GM12872 (cell line): ENCODE measurements around the gene FAM3D.

Source experiments
- CTCF ChIP-seq: IDR thresholded peaks from 3 replicates; pipeline ENCODE4 v1.5.1; 2011; ENCODE audit warnings: low read depth, mild to moderate bottlenecking, low read length, moderate library complexity; ENCODE audit not compliant: insufficient read depth

Gene FAM3D

GRCh38 chr3:58623961-58624360 lies 42.6 kb downstream of the FAM3D start:
- TF ChIP-seq CTCF = no peak

GRCh38 chr3:58623478-58623877 lies 43.1 kb downstream of the FAM3D start:
- no peak for TF ChIP-seq CTCF

- TF ChIP-seq CTCF = no peak
Measured at GRCh38 chr3:58622892-58623291, 43.7 kb downstream of the FAM3D start.

GRCh38 chr3:58622436-58622835 lies 44.1 kb downstream of the FAM3D start:
- no peak for TF ChIP-seq CTCF

- no peak for TF ChIP-seq CTCF
Measured at GRCh38 chr3:58621086-58621830, 45.3 kb downstream of the FAM3D start.

GRCh38 chr3:58620421-58620820 lies 46.2 kb downstream of the FAM3D start:
- no peak for TF ChIP-seq CTCF

- no peak for TF ChIP-seq CTCF
Measured at GRCh38 chr3:58617338-58617761, 49.2 kb downstream of the FAM3D start.
